ENCODE measurements around the gene GRIFIN. TPM values are rescaled to one million over a fixed set of nuclear protein-coding genes. Genes with fewer than 3 reads are reported as not detected.

Gene GRIFIN
- total and polyA plus RNA-seq, 4 donors = not detected

DNA sequence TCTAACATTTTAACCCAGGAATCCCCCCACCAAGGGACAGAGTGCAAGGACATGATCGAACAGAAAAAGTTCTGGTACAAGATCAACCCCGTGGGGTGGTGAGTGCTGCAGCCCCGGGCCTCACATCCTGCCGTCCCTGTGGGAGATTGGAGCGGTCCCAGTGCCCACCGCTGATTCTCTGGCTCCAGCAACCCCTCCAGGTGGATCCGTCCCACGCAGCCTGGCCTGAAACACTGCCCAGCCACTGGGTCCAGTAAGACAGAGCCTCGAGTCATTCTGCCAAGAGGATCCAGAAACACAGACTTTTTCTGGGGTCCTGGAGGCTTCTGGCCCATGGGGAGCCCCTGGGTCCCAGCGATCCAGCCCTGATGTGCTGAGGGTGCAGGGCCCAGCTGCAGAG is 29.5 kb downstream of the GRIFIN start:
- Histone ChIP-seq H3K4me1 (ENCODE audit: control insufficient read depth in 5 of 5, insufficient read depth in 5 of 5, low read length in 5 of 5) (peaks cover 0 to 2% (median 0%) of the 10 kb centered on the region in 5 donors), H3K9me3 (ENCODE audit: control insufficient read depth in 4 of 4, insufficient read depth in 3 of 4, low read length in 3 of 4) (no peaks in the 10 kb centered on the region), H3K27ac (ENCODE audit: low read depth in 1 of 2, low read length in 1 of 2) (no peak overlapping the region), H3K36me3 (ENCODE audit: control insufficient read depth in 4 of 4, insufficient read depth in 4 of 4, low read length in 4 of 4) (peaks cover 0 to 3% (median 0%) of the 10 kb centered on the region in 4 donors), H3K9ac (ENCODE audit: insufficient read depth in 1 of 2, low read length in 2 of 2) (no peak overlapping the region), H3K27me3 (ENCODE audit: control insufficient read depth in 3 of 3, insufficient read depth in 3 of 3, low read length in 2 of 3) (no peaks in the 10 kb centered on the region), H3K4me3 (no peak overlapping the region)
- no peak for TF ChIP-seq CTCF (IDR thresholded peaks at IDR 0.05; ENCODE audit: control extremely low read depth, extremely low read depth)
- 85 to 91% methylated on average over 10 of the region's 10 CpGs for WGBS, 2 donors
- ATAC-seq (ENCODE audit: insufficient read depth, low FRiP score) = no peak
- DNase-seq = no peak

GRCh38 chr7:2445898-2446555 is 30.2 kb downstream of the GRIFIN start:
- H3K27me3 ChIP-seq (ENCODE audit: control insufficient read depth in 3 of 3, insufficient read depth in 3 of 3, low read length in 2 of 3) = no peaks in the 10 kb centered on the region
- peaks cover 0 to 3% (median 0%) of the 10 kb centered on the region in 4 donors for H3K36me3 ChIP-seq (ENCODE audit: control insufficient read depth in 4 of 4, insufficient read depth in 4 of 4, low read length in 4 of 4)
- H3K9ac ChIP-seq (ENCODE audit: insufficient read depth in 1 of 2, low read length in 2 of 2) = no peak overlapping the region
- TF ChIP-seq CTCF (IDR thresholded peaks at IDR 0.05; ENCODE audit: control extremely low read depth, extremely low read depth) = no peak
- H3K27ac ChIP-seq (ENCODE audit: low read depth in 1 of 2, low read length in 1 of 2) = no peak overlapping the region
- ATAC-seq (ENCODE audit: insufficient read depth, low FRiP score) (no peak), DNase-seq (no peak)
- H3K9me3 ChIP-seq (ENCODE audit: control insufficient read depth in 4 of 4, insufficient read depth in 3 of 4, low read length in 3 of 4) = no peaks in the 10 kb centered on the region
- peaks cover 0 to 4% (median 0%) of the 10 kb centered on the region in 5 donors for H3K4me1 ChIP-seq (ENCODE audit: control insufficient read depth in 5 of 5, insufficient read depth in 5 of 5, low read length in 5 of 5)
- 82 to 91% methylated on average over 21 of the region's 21 CpGs for WGBS, 2 donors
- H3K4me3 ChIP-seq = no peak overlapping the region

DNA sequence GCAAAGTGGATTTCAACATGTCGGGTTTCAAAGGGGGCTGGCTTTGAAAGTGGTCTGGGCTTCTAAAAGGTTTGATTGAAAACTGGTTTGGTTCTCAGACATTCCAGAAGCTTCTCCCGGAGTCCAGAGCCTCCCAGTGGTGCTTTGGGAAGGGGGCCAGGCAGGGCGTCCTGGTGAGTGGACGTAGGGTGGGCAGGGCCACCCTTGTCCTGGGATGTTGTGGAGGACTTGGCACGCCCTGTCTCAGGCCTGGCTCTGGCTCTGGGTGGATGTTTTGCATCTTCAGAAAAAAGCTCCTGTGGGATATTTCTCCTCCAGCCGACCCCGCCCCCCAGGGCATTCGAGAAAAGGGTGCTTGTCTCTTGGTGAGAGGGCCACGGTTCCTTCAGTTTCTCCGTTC is 31.2 kb downstream of the GRIFIN start:
- H3K4me1 ChIP-seq (ENCODE audit: control insufficient read depth in 5 of 5, insufficient read depth in 5 of 5, low read length in 5 of 5) = peaks cover 0 to 13% (median 4%) of the 10 kb centered on the region in 5 donors
- no peak overlapping the region for H3K27ac ChIP-seq (ENCODE audit: low read depth in 1 of 2, low read length in 1 of 2)
- no peaks in the 10 kb centered on the region for H3K9me3 ChIP-seq (ENCODE audit: control insufficient read depth in 4 of 4, insufficient read depth in 3 of 4, low read length in 3 of 4)
- no peak overlapping the region for H3K9ac ChIP-seq (ENCODE audit: insufficient read depth in 1 of 2, low read length in 2 of 2)
- 72 to 85% methylated on average over 10 of the region's 10 CpGs for WGBS, 2 donors
- ATAC-seq (ENCODE audit: insufficient read depth, low FRiP score) = no peak
- no peak for DNase-seq
- H3K27me3 ChIP-seq (ENCODE audit: control insufficient read depth in 3 of 3, insufficient read depth in 3 of 3, low read length in 2 of 3) = no peaks in the 10 kb centered on the region
- no peak overlapping the region for H3K4me3 ChIP-seq
- TF ChIP-seq CTCF (IDR thresholded peaks at IDR 0.05; ENCODE audit: control extremely low read depth, extremely low read depth) = no peak
- H3K36me3 ChIP-seq (ENCODE audit: control insufficient read depth in 4 of 4, insufficient read depth in 4 of 4, low read length in 4 of 4) = peaks cover 0 to 3% (median 0%) of the 10 kb centered on the region in 4 donors

DNA sequence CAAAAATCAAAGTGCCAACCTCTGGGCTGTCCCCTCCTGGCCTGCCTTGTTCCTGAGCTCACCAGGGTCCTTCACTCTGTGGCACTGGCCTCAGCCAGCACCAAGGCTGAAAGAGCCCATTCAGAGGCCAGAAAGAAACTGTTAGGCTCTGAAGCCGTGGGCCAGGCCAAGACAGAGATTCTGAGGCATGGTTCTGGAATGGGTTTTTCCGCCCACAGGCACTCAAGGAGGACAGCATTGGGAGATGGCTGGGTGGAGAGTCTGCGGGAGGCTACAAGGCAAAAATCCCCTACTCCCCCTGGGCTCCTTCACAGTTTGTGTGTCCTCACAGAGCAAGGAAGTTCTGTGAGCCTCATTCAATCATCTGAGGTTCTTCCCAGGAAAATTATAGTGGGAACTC is 31.7 kb downstream of the GRIFIN start:
- 68 to 91% methylated on average over 3 of the region's 3 CpGs for WGBS, 2 donors
- ATAC-seq (ENCODE audit: insufficient read depth, low FRiP score) = peak; percentile 5
- TF ChIP-seq CTCF (IDR thresholded peaks at IDR 0.05; ENCODE audit: control extremely low read depth, extremely low read depth) = no peak
- no peak overlapping the region for H3K4me3 ChIP-seq
- no peaks in the 10 kb centered on the region for H3K9me3 ChIP-seq (ENCODE audit: control insufficient read depth in 4 of 4, insufficient read depth in 3 of 4, low read length in 3 of 4)
- H3K36me3 ChIP-seq (ENCODE audit: control insufficient read depth in 4 of 4, insufficient read depth in 4 of 4, low read length in 4 of 4) = peaks cover 0 to 3% (median 0%) of the 10 kb centered on the region in 4 donors
- H3K27me3 ChIP-seq (ENCODE audit: control insufficient read depth in 3 of 3, insufficient read depth in 3 of 3, low read length in 2 of 3) = no peaks in the 10 kb centered on the region
- no peak overlapping the region for H3K9ac ChIP-seq (ENCODE audit: insufficient read depth in 1 of 2, low read length in 2 of 2)
- no peak overlapping the region for H3K27ac ChIP-seq (ENCODE audit: low read depth in 1 of 2, low read length in 1 of 2)
- DNase-seq = no peak
- peaks cover 0 to 15% (median 7%) of the 10 kb centered on the region in 5 donors for H3K4me1 ChIP-seq (ENCODE audit: control insufficient read depth in 5 of 5, insufficient read depth in 5 of 5, low read length in 5 of 5)
